Activated gamma-delta T cell (primary cell): ENCODE measurements around the gene XPNPEP2.

Experiments
- DNase-seq: peaks from one replicate; lab custom pipeline; 2025; lab: John Stamatoyannopoulos, UW

Gene XPNPEP2

DNA sequence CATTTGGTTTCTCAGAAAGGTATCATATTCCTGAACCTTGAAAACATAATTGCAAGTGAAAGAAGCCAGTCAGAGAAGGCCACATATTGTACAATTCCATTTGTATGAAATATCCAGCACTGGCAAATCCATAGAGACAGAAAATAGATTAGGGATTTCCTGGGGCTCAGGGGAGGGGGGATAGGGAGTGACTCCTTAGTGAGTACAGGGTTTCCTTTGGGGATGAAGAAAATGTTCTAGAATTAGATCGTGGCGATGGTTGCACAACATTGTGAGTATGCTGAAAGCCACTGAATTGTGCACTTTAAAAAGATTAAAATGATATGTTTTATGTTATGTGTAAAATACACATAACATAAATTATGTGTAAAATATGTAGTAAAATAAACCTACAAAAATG is 10.3 kb downstream of the XPNPEP2 start:
- no peak for DNase-seq

DNA sequence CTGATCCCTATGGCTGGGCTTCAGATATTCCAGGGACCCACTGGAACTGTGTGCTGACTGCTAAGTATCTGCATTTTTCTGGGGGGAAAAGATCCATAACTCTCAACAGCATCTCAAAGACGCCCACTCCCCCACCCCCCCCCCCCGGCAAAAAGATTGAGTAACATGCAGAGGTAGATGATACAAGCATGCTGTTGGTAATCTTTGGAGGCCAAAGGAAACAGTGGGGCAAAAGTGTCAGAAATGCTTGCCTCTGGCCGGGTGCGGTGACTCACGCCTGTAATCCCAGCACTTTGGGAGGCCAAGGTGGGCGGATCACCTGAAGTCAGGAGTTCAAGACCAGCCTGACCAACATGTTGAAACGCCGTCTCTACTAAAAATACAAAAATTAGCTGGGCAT is 12.2 kb downstream of the XPNPEP2 start:
- DNase-seq: no peak

DNA sequence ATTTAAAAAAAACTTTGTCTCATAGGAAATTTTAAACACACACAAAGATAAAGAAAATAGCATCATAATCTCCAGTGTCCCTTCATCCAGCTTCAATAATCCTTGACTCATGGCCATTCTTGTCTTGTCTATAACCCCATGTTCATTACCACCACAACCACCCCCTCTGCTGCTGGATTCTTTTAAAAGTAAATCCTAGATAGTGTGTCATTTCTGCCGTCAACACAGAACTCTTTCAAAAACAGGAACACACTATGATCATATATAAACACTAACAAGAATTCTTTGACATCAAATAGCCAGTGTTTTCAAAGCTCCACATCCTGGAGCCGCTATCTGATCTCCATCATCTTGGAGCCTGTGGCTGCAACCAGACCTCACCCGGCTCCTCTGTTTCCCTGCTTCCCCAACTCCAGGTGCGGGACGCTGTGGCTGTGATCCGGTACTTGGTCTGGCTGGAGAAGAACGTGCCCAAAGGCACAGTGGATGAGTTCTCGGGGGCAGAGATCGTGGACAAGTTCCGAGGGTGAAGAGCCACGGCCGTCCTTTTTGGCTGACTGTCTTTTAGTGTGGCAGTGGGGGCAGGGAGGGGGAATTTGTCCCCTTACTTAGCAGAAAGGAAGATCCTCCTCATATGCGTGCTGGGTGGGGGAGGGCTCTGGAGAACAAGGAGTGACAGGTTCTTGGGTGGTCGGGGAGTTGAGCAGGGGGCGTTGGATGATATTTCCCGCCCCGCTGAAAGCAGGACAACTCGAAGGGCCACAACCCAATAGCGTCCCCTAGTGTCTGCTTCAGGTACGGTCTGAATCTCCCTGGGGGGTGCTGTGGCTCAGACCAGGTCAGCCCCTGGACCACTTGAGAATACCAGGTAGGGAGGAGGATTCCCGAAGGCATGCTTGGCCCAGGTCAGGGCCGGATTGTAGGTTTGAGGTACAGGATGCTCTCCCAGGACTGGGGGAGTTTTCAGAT is 15.6 kb downstream of the XPNPEP2 start:
- DNase-seq: no peak

DNA sequence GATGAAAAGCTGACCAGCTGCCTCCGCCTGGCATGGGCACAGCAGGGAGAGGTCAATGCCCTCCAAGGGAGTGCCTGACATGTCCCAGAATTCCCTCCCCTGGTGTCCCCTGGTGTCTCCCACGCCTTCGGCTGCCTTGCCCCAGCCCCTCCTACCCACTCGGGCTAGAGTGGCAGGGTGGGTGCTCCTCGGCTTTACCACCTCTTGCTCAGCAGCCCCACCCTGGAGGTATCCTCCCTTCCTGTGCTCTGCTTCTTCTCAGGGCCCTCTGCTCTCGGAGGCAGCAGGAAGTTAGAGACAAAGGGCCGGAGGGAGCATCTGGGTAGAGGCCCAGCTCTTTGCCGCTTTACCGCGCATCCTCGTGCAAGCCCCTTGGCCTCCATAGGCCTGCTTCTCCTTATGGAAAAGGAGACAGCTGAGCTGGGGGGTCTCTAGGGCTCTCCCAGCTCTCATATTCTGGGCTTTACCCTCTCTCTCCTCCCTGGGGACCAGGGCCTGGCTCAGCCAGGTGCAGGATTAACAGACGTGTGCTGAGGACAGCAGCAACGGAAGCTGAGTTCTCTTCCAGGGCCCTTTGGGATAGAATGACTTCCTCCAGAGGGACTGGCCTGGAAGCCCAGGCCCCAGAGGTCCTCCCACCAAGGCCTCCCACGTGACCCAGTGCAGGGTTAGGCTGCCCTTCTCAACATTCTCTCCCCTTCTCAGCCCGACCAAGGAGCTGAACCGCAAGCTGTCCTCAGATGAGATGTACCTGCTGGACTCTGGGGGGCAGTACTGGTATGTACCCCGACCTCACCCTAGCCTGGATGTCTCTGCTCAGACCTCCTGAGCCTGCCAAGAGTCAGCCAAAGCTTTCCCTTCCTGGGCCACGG is 17.2 kb downstream of the XPNPEP2 start:
- DNase-seq: no peak

DNA sequence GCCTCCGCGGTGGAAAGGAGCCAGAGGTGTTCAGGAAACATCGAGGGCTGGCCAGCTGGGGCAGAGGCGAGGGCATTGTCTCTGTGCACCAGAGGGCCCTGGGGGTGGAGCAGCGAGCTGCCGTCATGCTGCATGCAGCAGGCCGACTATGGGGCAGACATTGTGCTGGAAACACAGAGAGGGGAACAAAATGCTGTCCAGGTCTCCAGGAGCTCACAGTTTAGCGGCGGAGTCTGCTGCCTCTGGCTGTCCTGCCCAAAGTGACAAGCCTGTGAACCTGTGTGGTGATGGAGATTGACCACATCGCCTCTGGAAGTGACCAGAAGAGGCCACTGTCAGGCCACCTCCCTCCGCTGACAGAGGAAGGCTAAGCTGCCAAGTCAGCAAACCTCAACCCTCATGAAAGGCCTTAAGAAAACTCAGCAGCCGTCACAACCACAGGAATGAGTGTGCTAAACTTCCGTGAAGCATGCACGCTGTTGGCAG is 20.8 kb downstream of the XPNPEP2 start:
- DNase-seq: peak; percentile 10

DNA sequence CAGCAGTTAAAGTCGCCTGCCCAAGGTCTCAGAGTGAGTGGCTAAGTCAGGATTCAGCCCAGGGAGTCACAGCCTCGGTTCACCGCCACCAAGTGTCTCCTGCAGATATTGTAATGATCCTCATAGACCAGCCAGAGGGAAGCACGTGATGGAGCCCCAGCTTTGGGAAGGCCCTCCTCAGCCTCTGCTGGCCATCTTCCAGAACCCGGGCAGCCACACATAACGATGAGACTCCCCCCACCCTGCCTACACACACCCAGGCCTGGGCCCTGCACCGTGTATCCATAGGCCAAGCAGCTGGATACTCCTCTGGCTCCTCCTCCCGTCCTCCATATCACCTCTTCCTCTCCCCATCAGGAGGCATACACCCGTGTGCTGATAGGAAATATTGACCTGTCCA is 21.4 kb downstream of the XPNPEP2 start:
- no peak for DNase-seq

DNA sequence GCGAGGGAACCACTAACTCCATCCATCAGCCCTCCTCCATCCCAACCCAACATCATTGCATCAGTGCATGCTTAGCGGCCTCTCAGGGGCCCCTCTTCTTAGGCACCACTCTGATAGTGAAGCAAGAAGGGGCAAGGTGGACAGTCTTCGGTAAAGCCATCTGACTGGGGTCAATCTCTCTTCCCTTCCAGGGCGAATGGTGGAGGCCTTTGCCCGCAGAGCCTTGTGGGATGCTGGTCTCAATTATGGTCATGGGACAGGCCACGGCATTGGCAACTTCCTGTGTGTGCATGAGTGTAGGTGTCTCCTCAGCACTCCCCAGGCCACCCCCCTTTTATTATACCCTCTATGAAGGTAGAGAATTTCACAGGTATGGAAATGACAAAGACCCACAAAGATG is 22.2 kb downstream of the XPNPEP2 start:
- DNase-seq: no peak

DNA sequence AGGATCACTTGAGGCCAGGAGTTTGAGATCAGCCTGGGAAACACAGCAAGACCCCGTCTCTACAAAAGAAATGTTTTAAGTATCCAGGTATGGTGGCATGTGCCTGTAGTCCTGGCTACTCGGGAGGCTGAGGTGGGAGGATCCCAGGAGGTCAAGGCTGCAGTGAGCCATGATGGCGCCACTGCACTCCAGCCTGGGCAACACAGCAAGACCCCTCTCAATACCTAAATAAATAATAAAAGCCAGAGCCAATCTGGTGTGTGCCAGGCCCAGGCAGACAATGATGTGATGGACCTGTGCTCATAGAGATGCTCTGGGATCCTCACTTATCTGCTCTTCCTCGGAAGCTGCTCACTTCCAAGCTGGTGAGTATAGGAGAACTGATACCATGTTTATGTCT is 22.8 kb downstream of the XPNPEP2 start:
- DNase-seq: no peak

DNA sequence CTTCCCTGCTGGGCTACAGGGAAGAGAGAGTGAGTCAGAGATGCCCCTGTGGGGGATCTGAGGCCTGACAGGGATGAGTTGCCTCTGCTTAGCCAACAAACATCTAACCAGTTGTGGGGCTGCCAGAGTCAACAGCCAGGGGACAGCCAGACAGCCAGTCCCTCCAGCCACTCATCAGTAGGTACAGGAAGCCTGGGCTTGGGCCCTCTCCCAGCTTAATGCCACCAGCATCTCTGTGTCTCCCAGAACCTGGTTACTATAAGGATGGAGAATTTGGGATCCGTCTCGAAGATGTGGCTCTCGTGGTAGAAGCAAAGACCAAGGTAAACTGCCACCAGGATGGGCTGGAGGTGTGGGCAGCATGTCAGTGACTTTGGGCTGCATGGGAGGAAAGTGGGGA is 23.7 kb downstream of the XPNPEP2 start:
- no peak for DNase-seq

DNA sequence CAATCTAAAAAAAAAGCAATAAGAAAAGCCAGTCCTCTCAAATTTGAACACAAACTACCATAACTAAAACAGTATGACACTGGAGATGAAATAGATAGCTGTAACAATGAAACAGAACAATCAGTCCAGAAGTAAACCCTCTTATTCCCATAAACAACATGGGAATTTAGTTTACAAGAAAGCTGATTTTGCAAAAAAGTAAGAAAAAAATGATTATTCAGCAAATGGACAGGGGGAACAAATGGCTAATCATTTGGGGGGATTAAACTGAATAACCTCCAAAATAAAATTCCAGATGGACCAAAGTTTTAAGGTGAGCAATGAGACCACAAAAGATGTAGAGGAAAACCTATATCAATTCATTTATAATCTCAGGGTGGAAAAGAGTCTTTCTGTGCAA is 24.9 kb downstream of the XPNPEP2 start:
- DNase-seq: no peak

DNA sequence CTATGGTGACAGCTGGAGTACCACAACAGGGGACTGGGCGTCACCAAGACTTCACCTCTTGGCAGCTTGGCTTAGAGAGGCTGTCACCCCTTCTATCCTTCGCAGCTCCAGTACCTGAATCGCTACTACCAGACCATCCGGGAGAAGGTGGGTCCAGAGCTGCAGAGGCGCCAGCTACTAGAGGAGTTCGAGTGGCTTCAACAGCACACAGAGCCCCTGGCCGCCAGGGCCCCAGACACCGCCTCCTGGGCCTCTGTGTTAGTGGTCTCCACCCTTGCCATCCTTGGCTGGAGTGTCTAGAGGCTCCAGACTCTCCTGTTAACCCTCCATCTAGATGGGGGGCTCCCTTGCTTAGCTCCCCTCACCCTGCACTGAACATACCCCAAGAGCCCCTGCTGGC is 29.4 kb downstream of the XPNPEP2 start:
- DNase-seq: no peak

DNA sequence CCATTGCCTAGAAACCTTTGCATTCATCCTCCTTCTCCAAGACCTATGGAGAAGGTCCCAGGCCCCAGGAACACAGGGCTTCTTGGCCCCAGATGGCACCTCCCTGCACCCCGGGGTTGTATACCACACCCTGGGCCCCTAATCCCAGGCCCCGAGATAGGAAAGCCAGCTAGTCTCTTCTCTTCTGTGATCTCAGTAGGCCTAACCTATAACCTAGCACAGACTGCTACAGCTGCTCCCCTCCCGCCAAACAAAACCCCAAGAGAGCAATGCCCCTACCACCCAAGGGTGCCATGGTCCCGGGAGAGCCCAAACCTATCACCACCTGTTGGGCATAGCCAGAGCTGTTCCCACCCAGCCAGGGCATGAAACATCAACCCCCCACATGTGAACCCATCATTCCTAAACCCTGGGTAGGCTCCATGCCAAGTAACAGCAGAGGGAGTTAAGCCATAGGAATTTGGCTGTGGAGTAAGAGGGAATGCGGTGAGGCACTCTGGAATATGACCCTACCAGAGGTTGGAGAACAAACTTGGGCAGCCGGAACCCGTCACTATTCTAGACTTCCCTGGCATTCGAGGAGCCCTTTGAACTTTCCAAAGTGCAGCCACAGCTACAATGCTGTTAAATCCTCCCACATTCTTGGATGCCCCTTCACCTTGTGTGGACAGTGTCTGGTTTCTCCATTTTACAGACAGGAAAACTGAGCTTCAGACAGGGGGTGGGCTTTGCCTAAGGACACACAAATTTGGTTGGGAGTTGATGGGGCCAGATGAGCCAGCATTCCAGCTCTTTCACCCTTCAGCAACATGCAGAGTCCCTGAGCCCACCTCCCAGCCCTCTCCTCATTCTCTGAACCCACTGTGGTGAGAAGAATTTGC is 30.0 kb downstream of the XPNPEP2 start:
- no peak for DNase-seq

DNA sequence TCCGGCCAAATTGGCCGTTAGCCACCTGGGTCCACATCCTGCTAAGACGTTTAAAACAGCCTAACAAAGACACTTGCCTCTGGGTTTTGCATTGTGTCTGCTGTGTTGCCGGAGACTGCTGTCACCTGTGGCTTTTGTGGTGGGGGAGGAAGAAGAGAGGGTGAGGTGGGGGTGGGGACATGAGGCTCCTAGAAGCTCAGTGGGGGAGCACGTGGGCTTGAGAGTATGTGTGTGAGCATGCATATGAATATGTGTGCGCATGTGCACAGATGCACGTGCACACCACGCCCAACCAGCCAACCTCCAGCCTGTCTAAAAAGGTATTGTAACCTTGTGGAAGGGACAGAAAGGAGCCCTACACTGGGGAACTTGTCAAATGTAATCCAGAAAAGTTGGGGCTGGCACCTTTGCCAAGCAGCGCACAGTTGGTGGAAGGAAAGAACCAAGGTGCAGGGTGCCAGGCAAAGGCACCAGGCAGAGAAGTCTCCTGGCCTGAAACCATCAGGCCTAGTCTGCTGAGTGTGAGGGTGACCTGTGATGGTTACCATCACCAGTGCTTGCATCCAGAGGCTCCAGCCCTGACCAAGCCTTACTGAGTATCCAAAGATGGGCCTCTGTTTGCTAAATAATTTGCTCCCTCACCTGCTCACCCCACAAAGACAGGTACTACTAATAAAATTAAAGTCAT is 30.8 kb downstream of the XPNPEP2 start:
- no peak for DNase-seq

DNA sequence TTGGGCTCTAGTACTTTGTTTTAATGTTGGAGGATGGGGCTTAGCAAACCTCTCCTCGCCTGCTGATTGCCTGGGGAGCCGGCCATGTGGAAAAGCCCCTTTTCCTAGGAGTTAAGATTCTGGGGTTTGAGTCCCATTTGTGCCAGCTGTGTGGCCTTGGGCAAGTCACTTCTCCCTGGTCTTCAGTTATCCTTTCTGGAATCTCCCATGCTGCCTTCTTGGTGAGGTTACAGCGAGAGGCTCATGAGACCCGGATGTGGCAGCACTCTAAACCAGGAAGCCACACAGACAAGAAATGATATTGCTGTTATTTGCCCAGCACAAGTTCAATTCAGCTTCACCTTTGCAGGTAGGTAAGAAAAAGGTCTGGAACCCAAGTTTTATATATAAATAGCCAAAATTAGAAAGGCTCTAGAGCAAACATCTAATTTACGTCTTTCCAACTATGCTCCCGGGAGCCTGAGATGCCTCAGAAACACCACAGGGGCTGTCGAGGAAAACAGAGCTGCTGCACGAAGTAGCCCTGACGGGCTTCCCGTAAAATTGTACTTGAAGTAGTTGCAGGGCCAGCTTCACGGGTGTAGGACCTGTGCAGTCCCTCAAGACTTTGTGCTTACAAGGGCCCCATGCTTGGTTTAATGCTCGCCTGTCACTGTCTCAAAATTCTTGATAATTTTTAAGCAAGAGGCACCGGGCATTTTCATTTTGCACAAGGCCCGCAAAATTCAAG is 32.7 kb downstream of the XPNPEP2 start:
- no peak for DNase-seq

DNA sequence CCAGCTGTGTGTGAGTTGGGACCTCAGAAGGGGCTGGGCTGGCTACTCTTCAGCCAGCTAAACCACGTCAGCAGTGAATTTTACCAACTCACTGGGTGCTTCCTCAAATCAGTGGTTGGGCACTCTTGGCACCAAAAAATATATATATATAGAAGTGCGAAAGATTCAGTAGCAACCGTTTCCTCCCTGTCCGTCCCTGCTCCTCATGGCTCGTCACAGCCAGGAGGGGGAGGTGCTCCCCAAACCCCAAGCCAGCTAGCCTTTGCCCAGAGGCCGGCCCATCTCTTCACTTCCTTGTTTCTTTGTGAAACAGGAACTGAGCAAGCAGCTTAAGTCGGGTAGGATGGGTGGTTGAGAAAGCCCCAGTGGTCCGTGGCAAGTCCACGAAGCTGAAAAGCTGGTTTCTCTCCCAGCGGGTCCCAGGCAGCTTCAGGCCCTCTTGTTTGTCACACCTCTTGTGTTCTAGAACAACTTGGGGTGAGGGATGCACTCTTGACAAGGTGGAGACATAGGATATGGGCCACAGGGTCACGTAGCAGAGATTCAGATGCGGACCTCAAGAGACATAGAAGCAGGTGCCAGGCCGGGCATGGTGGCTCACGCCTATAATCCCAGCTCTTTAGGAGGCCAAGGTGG is 34.1 kb downstream of the XPNPEP2 start:
- no peak for DNase-seq

DNA sequence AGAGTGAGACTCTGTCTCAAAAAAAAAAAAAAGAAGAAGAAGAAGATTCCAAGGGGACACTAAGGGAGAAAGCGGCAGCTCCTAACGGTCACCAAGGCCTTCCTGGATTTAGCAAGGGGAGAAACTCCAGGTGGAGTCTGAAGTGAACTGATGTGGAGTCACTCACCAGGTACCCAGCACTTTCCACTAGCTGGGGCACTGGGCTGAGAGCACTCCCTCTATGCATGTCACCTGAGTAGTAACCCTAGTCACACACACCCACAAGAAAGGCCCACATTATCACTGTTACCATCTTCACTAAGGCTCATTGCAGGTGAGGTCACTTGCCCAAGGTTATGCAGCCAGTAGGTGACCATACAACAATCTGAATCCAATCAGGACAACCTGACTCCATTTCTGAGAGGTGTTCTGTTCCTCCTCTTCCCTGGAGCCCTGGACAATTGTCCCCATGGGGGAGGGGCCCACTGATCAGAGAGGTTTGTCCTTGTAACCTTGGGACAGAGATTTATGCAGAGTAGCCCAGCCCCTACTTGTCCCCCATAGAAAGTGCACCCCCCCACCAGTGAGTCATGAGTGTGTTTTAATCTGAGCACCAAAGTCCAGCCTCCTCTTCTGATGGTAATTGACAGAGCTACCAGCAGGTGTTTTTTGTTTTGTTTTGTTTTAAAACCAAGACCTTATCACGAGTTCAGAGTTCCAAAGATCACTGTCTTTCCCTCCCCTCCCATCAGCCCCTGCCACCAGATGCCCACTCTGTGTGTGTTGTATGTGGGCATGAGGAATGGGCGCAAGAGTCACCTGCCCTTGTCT is 35.1 kb downstream of the XPNPEP2 start:
- no peak for DNase-seq

DNA sequence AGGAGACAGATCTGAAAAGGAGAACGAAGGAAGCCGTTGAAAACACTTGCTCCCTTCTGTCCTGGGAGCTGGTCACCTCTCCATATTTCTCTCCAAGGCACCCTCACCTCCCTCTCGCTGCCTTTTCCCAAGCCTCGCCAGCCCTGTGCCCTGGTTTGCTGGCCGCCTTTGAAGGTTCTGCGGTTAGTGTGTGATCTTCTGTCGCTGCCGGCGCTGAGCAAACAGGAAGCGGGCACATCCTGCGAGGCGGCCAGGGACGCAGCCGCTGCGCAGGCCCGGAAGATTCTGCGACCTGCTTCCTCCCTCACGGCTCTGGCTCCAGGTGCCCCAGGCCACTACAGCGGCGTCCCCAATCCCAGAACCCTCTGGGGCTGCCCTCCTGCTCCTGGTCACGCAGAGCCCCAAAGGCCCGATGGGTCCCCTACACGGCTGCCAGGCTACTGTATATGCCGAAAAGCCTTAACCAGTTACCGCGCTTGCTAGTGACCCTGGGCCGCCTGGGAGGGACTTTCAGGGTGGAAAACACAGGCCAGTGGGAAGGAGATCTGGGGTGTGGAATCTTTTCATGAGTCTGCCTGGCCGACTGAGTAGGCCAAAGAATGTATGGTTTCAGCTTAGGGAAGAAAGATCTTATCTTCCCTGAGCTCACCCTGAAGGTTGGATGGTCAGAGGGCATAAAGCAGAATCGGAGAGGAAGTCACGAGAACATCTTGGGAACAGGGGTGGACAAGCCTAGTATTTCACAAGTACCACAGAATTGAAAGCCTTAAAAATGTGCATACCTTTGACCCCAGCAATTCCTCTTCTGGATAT is 38.6 kb downstream of the XPNPEP2 start:
- DNase-seq: peak; percentile 70

DNA sequence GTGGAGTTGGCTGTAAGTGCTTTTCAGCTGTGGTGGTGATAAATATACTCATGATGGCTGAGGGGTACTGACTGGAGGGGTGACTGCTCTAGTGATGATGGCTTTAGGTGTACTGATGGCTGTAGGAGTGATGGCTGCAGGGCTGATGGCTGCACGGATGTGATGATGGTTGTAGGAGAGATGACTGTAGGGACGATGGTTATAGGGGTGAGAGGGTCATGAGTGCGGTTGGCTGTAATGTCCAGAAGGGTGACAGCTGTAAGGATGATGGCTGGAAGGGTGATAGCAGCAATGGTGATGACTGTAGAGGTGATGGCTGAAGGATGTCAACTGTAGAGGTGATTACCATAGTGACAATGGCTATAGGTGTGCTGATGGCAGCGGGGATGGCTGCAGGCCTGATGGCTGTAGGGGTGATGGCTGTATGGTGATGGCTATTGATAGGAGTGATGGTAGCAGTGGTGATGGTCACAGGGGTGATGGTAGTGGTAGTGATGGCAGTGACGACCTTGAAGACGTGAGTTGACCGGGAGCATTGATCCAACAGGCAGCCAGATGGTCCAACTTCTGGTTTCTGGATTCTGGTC is 40.4 kb downstream of the XPNPEP2 start:
- no peak for DNase-seq
